Fibroblast of lung (primary cell): ENCODE measurements around the gene OBSL1.

Source experiments
- EZH2 ChIP-seq: IDR thresholded peaks from 2 replicates; pipeline ENCODE4 v1.5.1; 2012; ENCODE audit warnings: low read length, control low read depth, mild to moderate bottlenecking; ENCODE audit errors: missing control alignments
- TF ChIP-seq, protein P1 (sequence below), 2 donors: IDR thresholded peaks in 1 of 2; conservative IDR thresholded peaks in 1 of 2; 1 replicate in 1 of 2; 2 replicates in 1 of 2; pipeline ENCODE4 v1.5.1; 2011 to 2012; ENCODE audit warnings: low read length in 2 of 2, control low read depth in 1 of 2, inconsistent platforms in 1 of 2, low read depth in 1 of 2, mild to moderate bottlenecking in 1 of 2

DNA sequence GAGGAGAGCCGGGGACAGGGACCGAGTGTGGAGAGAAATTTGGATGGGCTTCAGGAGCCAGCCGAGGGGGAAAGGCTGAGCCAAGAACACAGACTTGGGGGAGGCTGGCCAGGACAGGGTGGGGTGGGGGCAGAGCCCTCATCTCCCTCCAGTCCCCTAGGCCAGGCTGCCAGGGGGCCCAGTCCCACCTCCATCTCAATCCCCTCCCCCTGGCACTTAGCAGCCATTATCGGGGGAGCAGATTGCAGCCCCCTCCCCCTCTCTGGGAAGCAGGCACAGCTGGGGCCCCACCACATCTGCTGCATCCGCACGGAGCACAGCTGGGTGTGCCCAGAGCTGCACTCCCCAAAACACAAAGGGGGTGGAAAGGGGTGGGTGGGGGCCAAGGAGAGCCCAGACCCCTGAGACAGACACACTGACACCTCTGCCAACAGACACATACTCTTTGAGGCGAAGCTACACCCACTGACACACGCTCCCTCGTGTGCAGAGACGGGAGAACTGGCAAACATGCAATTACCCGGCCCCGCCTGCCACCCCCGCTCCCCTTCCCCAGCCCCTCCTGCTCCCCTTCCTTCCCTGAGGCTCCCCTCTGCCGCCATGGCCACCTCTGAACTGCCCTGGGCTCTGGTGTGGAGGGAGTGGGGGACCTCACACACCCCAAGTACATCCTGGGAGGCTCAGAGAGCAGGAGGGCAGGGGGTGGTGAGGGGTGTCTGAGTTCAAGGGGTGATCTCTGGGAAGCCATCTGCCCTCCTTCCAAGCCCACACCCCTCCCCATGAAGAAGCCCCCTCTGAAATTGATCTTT lies 62.2 kb downstream of the OBSL1 start:
- TF ChIP-seq, protein P1, sequence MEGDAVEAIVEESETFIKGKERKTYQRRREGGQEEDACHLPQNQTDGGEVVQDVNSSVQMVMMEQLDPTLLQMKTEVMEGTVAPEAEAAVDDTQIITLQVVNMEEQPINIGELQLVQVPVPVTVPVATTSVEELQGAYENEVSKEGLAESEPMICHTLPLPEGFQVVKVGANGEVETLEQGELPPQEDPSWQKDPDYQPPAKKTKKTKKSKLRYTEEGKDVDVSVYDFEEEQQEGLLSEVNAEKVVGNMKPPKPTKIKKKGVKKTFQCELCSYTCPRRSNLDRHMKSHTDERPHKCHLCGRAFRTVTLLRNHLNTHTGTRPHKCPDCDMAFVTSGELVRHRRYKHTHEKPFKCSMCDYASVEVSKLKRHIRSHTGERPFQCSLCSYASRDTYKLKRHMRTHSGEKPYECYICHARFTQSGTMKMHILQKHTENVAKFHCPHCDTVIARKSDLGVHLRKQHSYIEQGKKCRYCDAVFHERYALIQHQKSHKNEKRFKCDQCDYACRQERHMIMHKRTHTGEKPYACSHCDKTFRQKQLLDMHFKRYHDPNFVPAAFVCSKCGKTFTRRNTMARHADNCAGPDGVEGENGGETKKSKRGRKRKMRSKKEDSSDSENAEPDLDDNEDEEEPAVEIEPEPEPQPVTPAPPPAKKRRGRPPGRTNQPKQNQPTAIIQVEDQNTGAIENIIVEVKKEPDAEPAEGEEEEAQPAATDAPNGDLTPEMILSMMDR (conservative IDR thresholded peaks at IDR 0.05 in 1 of 2, IDR thresholded peaks at IDR 0.05 in 1 of 2; ENCODE audit: low read depth in 1 of 2, low read length in 2 of 2), result no peak
- TF ChIP-seq EZH2, result no peak
